Activated T-cell treated with anti-CD3 and anti-CD28 coated beads for 4 hours (primary cell): ENCODE data around the gene DDRGK1.
"Not testable (repeated sequence)": the region's sequence is repeated elsewhere in the genome, so short reads cannot be mapped to it uniquely, and the experiment has no call there.

Source experiments
- DNase-seq: peaks from one replicate; pipeline ENCODE4 v3.0.0-alpha.2; 2020

The DDRGK1 gene

GRCh38 chr20:3233991-3234498 is 29.6 kb upstream of the DDRGK1 start:
- DNase-seq: no peak

- DNase-seq: no peak
These were observed 28.9 kb upstream of the DDRGK1 start for GRCh38 chr20:3233131-3233990.

GRCh38 chr20:3231889-3232588 is 27.6 kb upstream of the DDRGK1 start:
- no peak for DNase-seq

GRCh38 chr20:3231116-3231515 is 26.6 kb upstream of the DDRGK1 start:
- DNase-seq: no peak

- DNase-seq: no peak
These were observed 25.3 kb upstream of the DDRGK1 start for GRCh38 chr20:3229798-3230197.

- DNase-seq: no peak
These were observed 24.7 kb upstream of the DDRGK1 start for GRCh38 chr20:3229158-3229557.

GRCh38 chr20:3228750-3229032 is 24.2 kb upstream of the DDRGK1 start:
- no peak for DNase-seq

GRCh38 chr20:3227936-3228749 is 23.7 kb upstream of the DDRGK1 start:
- DNase-seq: no peak

GRCh38 chr20:3227506-3227905 is 23.0 kb upstream of the DDRGK1 start:
- no peak for DNase-seq

- no peak for DNase-seq
These were observed 22.4 kb upstream of the DDRGK1 start for GRCh38 chr20:3226864-3227263.

- DNase-seq: no peak
These were observed 21.6 kb upstream of the DDRGK1 start for GRCh38 chr20:3226093-3226492.

GRCh38 chr20:3224681-3225421 is 20.4 kb upstream of the DDRGK1 start:
- DNase-seq: no peak

GRCh38 chr20:3223994-3224680 is 19.7 kb upstream of the DDRGK1 start:
- DNase-seq: no peak

- no peak for DNase-seq
These were observed 19.1 kb upstream of the DDRGK1 start for GRCh38 chr20:3223651-3223993.

GRCh38 chr20:3222635-3223600 is 18.4 kb upstream of the DDRGK1 start:
- DNase-seq: no peak

- no peak for DNase-seq
These were observed 17.1 kb upstream of the DDRGK1 start for GRCh38 chr20:3221398-3222226.

- DNase-seq: peak; percentile 70
These were observed 14.0 kb upstream of the DDRGK1 start for GRCh38 chr20:3218307-3218988.

- DNase-seq: not testable (repeated sequence)
These were observed 11.0 kb upstream of the DDRGK1 start for GRCh38 chr20:3215359-3215917.

GRCh38 chr20:3213226-3213625 is 8.7 kb upstream of the DDRGK1 start:
- no peak for DNase-seq
